Neuron (in vitro differentiated cells): Measurements from ENCODE around the gene APOC3.
"Not testable (repeated sequence)": the region's sequence is repeated elsewhere in the genome, so short reads cannot be mapped to it uniquely, and the experiment has no call there.

Experiments used
- H2AFZ ChIP-seq: one replicate; pipeline ENCODE4 v1.6.1; 2013; ENCODE audit warnings: low read depth, mild to moderate bottlenecking, inconsistent platforms, low read length, moderate library complexity
- H3K27me3 ChIP-seq: one replicate; pipeline ENCODE4 v1.6.1; 2013; ENCODE audit warnings: low read length; ENCODE audit not compliant: insufficient read depth
- H3K36me3 ChIP-seq: one replicate; pipeline ENCODE4 v1.6.1; 2013; ENCODE audit warnings: low read length; ENCODE audit not compliant: insufficient read depth
- H3K4me1 ChIP-seq: one replicate; pipeline ENCODE4 v1.6.1; 2013; ENCODE audit warnings: low read length; ENCODE audit not compliant: insufficient read depth
- H3K4me3 ChIP-seq: 2 replicates; pipeline ENCODE4 v1.5.1; 2013; ENCODE audit warnings: mild to moderate bottlenecking, low read length, moderate library complexity
- H3K9me3 ChIP-seq: one replicate; pipeline ENCODE4 v1.6.1; 2013; ENCODE audit warnings: low read length

Gene APOC3

GRCh38 chr11:116828632-116829524 lies 829 bp upstream of the APOC3 start:
- peaks cover 7% of the 10 kb centered on the region for H3K4me1 ChIP-seq
- H2AFZ ChIP-seq, result no peak overlapping the region
- no peak overlapping the region for H3K4me3 ChIP-seq
- H3K36me3 ChIP-seq, result no peaks in the 10 kb centered on the region
- peaks cover 2% of the 10 kb centered on the region for H3K27me3 ChIP-seq
- H3K9me3 ChIP-seq, result no peaks in the 10 kb centered on the region

DNA sequence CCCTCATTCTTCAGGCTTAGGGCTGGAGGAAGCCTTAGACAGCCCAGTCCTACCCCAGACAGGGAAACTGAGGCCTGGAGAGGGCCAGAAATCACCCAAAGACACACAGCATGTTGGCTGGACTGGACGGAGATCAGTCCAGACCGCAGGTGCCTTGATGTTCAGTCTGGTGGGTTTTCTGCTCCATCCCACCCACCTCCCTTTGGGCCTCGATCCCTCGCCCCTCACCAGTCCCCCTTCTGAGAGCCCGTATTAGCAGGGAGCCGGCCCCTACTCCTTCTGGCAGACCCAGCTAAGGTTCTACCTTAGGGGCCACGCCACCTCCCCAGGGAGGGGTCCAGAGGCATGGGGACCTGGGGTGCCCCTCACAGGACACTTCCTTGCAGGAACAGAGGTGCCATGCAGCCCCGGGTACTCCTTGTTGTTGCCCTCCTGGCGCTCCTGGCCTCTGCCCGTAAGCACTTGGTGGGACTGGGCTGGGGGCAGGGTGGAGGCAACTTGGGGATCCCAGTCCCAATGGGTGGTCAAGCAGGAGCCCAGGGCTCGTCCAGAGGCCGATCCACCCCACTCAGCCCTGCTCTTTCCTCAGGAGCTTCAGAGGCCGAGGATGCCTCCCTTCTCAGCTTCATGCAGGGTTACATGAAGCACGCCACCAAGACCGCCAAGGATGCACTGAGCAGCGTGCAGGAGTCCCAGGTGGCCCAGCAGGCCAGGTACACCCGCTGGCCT lies 641 bp downstream of the APOC3 start:
- peaks cover 2% of the 10 kb centered on the region for H3K27me3 ChIP-seq
- H3K36me3 ChIP-seq, result no peaks in the 10 kb centered on the region
- H3K9me3 ChIP-seq, result no peaks in the 10 kb centered on the region
- no peak overlapping the region for H3K4me3 ChIP-seq
- peaks cover 7% of the 10 kb centered on the region for H3K4me1 ChIP-seq
- H2AFZ ChIP-seq, result no peak overlapping the region

GRCh38 chr11:116831790-116832349 lies 2.2 kb downstream of the APOC3 start:
- Histone ChIP-seq H3K27me3 (peaks cover under 1% of the 10 kb centered on the region), H3K4me1 (peaks cover 7% of the 10 kb centered on the region), H2AFZ (no peak overlapping the region), H3K9me3 (no peaks in the 10 kb centered on the region), H3K36me3 (no peaks in the 10 kb centered on the region), H3K4me3 (no peak overlapping the region)

- Histone ChIP-seq H3K9me3 (no peaks in the 10 kb centered on the region), H3K27me3 (no peaks in the 10 kb centered on the region), H3K4me3 (no peak overlapping the region), H3K36me3 (no peaks in the 10 kb centered on the region), H3K4me1 (peaks cover 13% of the 10 kb centered on the region), H2AFZ (no peak overlapping the region)
Observed at GRCh38 chr11:116832350-116833290, 2.9 kb downstream of the APOC3 start.

- Histone ChIP-seq H3K9me3 (no peaks in the 10 kb centered on the region), H3K4me1 (peaks cover 16% of the 10 kb centered on the region), H3K4me3 (no peak overlapping the region), H2AFZ (no peak overlapping the region), H3K27me3 (no peaks in the 10 kb centered on the region), H3K36me3 (no peaks in the 10 kb centered on the region)
Observed at GRCh38 chr11:116833491-116833815, 3.7 kb downstream of the APOC3 start.

DNA sequence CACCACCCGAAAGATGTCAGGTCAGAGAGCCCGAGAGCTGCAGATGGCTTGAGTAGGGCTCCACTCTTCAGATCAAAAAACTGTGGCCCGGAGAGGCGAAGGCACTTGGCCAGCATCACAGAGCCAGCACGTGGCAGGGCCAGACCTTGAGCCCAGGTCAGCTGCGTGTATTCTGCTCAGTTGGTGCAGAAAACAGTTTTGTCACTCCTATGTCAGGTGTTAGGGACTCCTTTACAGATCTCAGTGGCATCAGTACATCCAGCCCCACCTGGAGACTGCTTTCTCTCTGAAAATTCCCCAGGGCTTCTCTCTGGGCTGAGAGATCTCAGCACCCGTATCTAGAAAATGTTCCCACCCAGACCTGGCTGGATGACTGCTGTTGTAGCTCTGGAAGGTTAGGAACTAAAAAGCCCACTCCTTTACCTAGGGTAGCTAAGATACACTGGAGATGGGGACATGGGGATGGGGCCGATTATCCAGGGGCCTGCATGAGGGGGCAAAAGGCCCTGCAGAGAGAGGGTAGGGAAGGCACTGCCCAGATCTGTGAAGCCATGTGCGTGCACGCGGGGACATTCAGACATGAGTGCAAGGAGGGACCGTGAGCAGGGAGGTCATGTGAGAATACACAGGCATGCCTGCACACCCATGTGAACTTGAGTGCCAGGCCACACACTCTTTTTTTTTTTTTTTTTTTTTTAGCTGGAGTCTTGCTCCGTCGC lies 4.3 kb downstream of the APOC3 start:
- Histone ChIP-seq H3K4me3 (no peak overlapping the region), H3K36me3 (no peaks in the 10 kb centered on the region), H3K9me3 (no peaks in the 10 kb centered on the region), H2AFZ (no peak overlapping the region), H3K27me3 (no peaks in the 10 kb centered on the region), H3K4me1 (peaks cover 16% of the 10 kb centered on the region)

DNA sequence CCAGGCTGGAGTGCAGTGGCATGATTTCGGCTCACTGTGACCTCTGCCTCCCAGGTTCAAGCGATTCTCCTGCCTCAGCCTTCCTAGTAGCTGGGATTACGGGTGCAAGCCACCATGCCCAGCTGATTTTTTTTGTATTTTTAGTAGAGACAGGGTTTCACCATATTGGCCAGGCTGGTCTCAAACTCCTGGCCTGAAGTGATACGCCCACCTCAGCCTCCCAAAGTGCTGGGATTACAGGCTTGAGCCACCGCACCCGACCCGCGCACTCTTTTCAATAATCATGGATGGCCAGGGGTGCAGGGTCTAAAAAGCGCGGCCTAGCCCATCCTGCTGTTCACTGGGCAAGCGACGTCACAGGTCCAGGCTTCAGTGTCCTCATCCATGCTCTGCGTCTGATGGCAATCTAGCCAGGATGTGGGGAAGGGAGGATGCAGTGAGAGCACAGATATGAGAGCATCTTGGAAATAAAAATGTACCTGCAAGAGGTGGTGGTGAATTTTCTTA lies 4.9 kb downstream of the APOC3 start:
- peaks cover 13% of the 10 kb centered on the region for H3K4me1 ChIP-seq
- not testable (repeated sequence) for H3K4me3 ChIP-seq, H2AFZ ChIP-seq, H3K9me3 ChIP-seq, H3K27me3 ChIP-seq, H3K36me3 ChIP-seq

DNA sequence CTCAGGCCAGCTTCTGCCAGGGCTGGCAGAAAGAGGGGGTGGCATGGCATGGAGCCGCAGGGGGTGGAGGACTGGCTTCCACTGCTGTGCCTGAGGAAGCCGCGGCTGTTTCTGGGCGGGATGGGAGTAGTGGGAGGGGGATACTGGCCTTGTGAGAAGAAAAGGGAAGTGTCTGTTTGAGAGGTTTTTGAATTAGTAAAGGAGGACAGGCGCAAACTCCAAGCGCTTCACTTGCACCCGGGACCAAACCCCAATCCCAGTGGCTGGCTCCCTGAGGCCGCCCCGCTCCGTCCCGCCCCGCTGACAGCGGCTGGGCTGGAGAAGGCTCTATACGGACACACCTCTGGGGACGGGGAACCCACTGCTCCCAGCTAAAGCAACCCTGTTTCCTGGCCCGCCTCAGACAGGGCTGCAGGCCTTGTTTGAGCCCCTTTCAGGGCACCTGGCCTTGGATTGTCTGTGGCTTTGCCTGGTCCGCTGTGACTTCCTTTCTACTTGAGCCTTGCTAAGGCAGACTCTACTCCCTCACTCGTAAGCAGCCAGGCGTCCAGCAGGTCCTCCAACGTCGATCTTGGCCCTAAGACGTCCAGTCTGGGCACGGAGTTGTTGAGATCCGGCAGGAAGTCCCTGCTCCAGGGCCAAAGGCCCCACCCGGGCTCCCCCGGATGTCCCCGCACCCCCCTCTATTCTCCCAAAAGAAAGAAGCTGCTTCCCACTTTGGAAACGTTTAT lies 5.5 kb downstream of the APOC3 start:
- no peaks in the 10 kb centered on the region for H3K9me3 ChIP-seq
- H3K27me3 ChIP-seq, result no peaks in the 10 kb centered on the region
- no peaks in the 10 kb centered on the region for H3K36me3 ChIP-seq
- no peak overlapping the region for H3K4me3 ChIP-seq
- H3K4me1 ChIP-seq, result peaks cover 9% of the 10 kb centered on the region
- H2AFZ ChIP-seq, result no peak overlapping the region

DNA sequence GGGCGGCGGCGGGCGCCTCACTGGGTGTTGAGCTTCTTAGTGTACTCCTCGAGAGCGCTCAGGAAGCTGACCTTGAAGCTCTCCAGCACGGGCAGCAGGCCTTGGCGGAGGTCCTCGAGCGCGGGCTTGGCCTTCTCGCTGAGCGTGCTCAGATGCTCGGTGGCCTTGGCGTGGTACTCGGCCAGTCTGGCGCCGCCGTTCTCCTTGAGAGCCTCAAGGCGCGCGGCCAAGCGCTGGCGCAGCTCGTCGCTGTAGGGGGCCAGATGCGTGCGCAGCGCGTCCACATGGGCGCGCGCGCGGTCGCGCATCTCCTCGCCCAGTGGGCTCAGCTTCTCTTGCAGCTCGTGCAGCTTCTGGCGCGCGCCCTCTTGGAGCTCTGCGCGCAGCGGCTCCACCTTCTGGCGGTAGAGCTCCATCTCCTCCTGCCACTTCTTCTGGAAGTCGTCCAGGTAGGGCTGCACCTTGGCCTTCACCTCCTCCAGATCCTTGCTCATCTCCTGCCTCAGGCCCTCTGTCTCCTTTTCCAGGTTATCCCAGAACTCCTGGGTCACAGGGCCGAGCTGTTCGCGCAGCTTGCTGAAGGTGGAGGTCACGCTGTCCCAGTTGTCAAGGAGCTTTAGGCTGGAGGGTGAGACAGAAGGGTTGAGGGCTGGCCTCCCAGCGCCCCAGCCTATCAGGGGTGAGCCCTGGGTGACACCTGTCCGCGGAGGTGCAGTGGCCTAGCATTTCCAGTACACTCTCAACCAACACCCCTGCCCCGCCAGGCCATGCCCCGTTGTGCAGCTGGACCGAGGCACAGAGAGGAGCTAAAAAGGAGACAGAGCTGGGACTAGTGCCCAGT lies 6.3 kb downstream of the APOC3 start:
- Histone ChIP-seq H3K9me3 (no peaks in the 10 kb centered on the region), H3K4me3 (no peak overlapping the region), H2AFZ (no peak overlapping the region), H3K4me1 (peaks cover 9% of the 10 kb centered on the region), H3K27me3 (no peaks in the 10 kb centered on the region), H3K36me3 (no peaks in the 10 kb centered on the region)

DNA sequence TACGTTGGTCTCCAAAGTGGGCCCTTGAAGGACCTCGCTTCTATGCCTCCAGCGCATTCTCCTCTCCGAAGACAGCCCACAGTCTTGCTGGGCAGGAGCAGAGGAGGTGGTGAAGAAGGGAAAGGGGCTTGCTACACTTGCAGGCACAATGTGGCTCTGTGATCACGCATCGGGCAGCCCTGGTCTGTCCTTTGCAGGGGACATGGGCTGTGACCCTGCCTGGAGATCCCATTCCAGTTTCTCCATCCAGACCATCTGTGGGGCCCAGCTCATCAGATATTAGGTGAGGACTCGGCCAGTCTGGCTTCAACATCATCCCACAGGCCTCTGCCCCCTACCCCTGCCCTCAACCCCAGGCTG lies 6.9 kb downstream of the APOC3 start:
- Histone ChIP-seq H3K36me3 (no peaks in the 10 kb centered on the region), H3K4me3 (no peak overlapping the region), H2AFZ (no peak overlapping the region), H3K9me3 (no peaks in the 10 kb centered on the region), H3K4me1 (peaks cover 9% of the 10 kb centered on the region), H3K27me3 (no peaks in the 10 kb centered on the region)
